GM18951 (cell line): ENCODE results near the gene TIMP3.
"Not testable (repeated sequence)": the region's sequence is repeated elsewhere in the genome, so short reads cannot be mapped to it uniquely, and the experiment has no call there.

Source experiments
- POLR2A ChIP-seq: IDR thresholded peaks from 4 replicates; pipeline ENCODE4 v1.6.1; 2011; ENCODE audit warnings: mild to moderate bottlenecking; ENCODE audit not compliant: insufficient read length, insufficient read depth; ENCODE audit errors: extremely low read depth
- in situ Hi-C: fragments of 300-500 bp; cut with MboI; formaldehyde crosslinking; loops from one replicate; pipeline ENCODE4 v1.12.0; 2022; ENCODE audit warnings: low sequenced_read_pairs, mixed read lengths, inconsistent platforms; ENCODE audit not compliant: unreplicated experiment

Gene TIMP3

GRCh38 chr22:32864596-32864995 is 63.1 kb downstream of the TIMP3 start:
- in situ Hi-C loops = no loop called here
- no peak for TF ChIP-seq POLR2A

- in situ Hi-C loops = no loop called here
- no peak for TF ChIP-seq POLR2A
These were observed 65.4 kb downstream of the TIMP3 start for GRCh38 chr22:32866953-32867352.

GRCh38 chr22:32868946-32869345 is 67.4 kb downstream of the TIMP3 start:
- no peak for TF ChIP-seq POLR2A
- in situ Hi-C loops = no loop called here

- TF ChIP-seq POLR2A = no peak
- in situ Hi-C loops = no loop called here
These were observed 69.0 kb downstream of the TIMP3 start for GRCh38 chr22:32870474-32870873.

GRCh38 chr22:32873604-32874003 is 72.1 kb downstream of the TIMP3 start:
- in situ Hi-C loops = not testable (repeated sequence)

- in situ Hi-C loops = no loop called here
- TF ChIP-seq POLR2A = no peak
These were observed 72.9 kb downstream of the TIMP3 start for GRCh38 chr22:32874385-32874784.

- TF ChIP-seq POLR2A = no peak
- in situ Hi-C loops = no loop called here
These were observed 73.5 kb downstream of the TIMP3 start for GRCh38 chr22:32874976-32875375.

- in situ Hi-C loops = no loop called here
These were observed 75.0 kb downstream of the TIMP3 start for GRCh38 chr22:32876516-32876915.

GRCh38 chr22:32877196-32877595 is 75.7 kb downstream of the TIMP3 start:
- in situ Hi-C loops = no loop called here
- TF ChIP-seq POLR2A = no peak

More at GRCh38 chr22:32876516-32876915, 75.0 kb downstream of the TIMP3 start:
- TF ChIP-seq POLR2A = no peak

- no peak for TF ChIP-seq POLR2A
- in situ Hi-C loops = no loop called here
These were observed 78.0 kb downstream of the TIMP3 start for GRCh38 chr22:32879550-32879949.

- TF ChIP-seq POLR2A = no peak
- in situ Hi-C loops = no loop called here
These were observed 78.6 kb downstream of the TIMP3 start for GRCh38 chr22:32880061-32880460.

- no peak for TF ChIP-seq POLR2A
- in situ Hi-C loops = no loop called here
These were observed 79.0 kb downstream of the TIMP3 start for GRCh38 chr22:32880505-32880892.

- in situ Hi-C loops = no loop called here
- TF ChIP-seq POLR2A = no peak
These were observed 79.5 kb downstream of the TIMP3 start for GRCh38 chr22:32880893-32881596.

- in situ Hi-C loops = no loop called here
- no peak for TF ChIP-seq POLR2A
These were observed 80.9 kb downstream of the TIMP3 start for GRCh38 chr22:32882360-32882755.
